T-helper 17 cell (primary cell): ENCODE results near the gene ZNF423. TPM values are rescaled to one million over a fixed set of nuclear protein-coding genes. Genes with fewer than 3 reads are reported as not detected.

Experiments
- ATAC-seq: fragments of 150-1000 bp; cut with Tn5 transposase; 2 replicates; pipeline ENCODE4 v1.10.0; 2021; ENCODE audit warnings: mild to moderate bottlenecking, moderate library complexity
- DNase-seq, 3 donors: peaks; one replicate each; pipeline versions ENCODE4 v3.0.0 to v3.0.0-alpha.2; 2020 to 2021
- H3K9me3 ChIP-seq: one replicate; pipeline ENCODE4 v1.7.0; 2013; ENCODE audit warnings: low read length, mild to moderate bottlenecking; ENCODE audit not compliant: control insufficient read depth, poor library complexity, severe bottlenecking
- H3K27ac Mint-ChIP-seq: one replicate; pipeline ENCODE4 v1.8.0; 2022; ENCODE audit warnings: mild to moderate bottlenecking, moderate library complexity, mixed read lengths
- H3K27me3 Mint-ChIP-seq: one replicate; pipeline ENCODE4 v1.8.0; 2022; ENCODE audit warnings: mixed read lengths
- H3K36me3 Mint-ChIP-seq: one replicate; pipeline ENCODE4 v1.8.0; 2022; ENCODE audit warnings: low read depth, mixed read lengths
- H3K4me1 Mint-ChIP-seq: one replicate; pipeline ENCODE4 v1.8.0; 2022; ENCODE audit warnings: mild to moderate bottlenecking, mixed read lengths
- H3K4me3 Mint-ChIP-seq: one replicate; pipeline ENCODE4 v1.8.0; 2022; ENCODE audit warnings: mild to moderate bottlenecking, moderate library complexity, mixed read lengths
- total RNA-seq, 4 donors: library from RNA in 2 of 4; stranded (reverse) in 2 of 4; gene quantifications; one replicate each; pipeline ENCODE4 v1.2.3 and lab custom pipeline; 2022 to 2026

ZNF423 gene
- total RNA-seq, 2 donors from 2014 or later = not detected

DNA sequence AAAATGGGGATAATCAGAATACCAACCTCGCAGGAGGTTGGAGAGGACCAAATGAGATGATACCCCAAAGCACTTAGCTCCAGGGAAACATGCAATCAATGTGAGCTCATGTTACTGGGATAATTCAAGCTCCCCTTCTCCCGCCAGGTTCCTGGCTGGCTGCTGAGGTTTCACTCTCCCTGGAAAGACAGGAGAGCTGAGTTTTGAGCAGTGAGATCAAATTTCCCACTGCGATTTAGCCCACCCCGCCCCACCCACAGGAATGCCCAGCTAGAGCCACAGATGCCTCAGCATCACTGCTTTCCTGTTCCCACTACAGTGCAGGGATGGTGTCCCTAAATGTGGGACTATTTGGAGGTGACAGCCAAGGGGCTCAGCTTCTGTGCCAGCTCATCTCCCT, 56.7 kb downstream of the ZNF423 start:
- H3K4me1 Mint-ChIP-seq = no peaks in the 10 kb centered on the region
- ATAC-seq = no peak
- no peaks in the 10 kb centered on the region for H3K9me3 ChIP-seq
- no peak overlapping the region for H3K4me3 Mint-ChIP-seq
- H3K36me3 Mint-ChIP-seq = no peaks in the 10 kb centered on the region
- peaks cover 30% of the 10 kb centered on the region for H3K27me3 Mint-ChIP-seq
- no peak for DNase-seq
- H3K27ac Mint-ChIP-seq = no peak overlapping the region

DNA sequence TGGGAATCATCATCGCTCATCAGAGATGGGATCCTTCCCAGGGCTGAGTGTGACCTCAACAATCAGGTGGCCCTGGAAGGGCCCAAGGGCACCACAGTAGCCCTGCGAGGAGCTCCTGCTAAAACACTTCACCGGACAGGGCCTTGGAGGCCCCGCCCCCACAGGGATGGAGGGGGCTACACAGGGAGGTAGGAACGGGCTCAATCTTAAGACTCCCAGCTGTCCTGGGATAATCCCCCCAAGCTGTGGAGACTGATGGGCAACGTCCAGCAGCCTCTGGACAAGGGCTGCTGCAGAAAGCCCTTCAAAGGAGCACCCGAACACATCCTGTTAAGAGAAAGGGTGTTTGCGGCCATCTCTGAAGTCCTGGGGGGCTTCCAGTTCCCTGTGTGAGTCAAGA, 60.4 kb downstream of the ZNF423 start:
- no peaks in the 10 kb centered on the region for H3K9me3 ChIP-seq
- Mint-ChIP-seq H3K4me1 (no peaks in the 10 kb centered on the region), H3K4me3 (no peak overlapping the region), H3K27me3 (peaks cover 16% of the 10 kb centered on the region), H3K36me3 (no peaks in the 10 kb centered on the region), H3K27ac (no peak overlapping the region)
- DNase-seq = no peak
- no peak for ATAC-seq

DNA sequence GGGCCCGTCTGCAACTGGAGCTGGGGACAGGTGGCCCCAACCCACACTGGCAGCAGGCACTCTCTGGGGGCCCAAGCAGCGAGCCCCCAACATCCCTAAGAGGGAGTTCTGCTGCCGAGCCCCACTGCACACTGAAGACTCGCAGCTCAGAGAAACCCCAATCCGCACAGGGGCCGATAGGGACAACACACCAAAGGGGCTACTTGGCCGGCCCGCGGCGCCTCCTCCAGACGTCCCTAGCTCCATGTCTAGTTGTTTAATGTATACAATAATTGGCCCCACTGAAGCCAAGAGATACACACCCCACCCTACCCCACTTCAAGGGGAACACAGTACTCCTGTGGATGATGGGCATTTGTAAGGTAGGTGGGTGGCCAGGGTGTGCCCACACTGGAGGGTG, 62.7 kb downstream of the ZNF423 start:
- Mint-ChIP-seq H3K27me3 (peaks cover 7% of the 10 kb centered on the region), H3K27ac (no peak overlapping the region), H3K4me1 (no peaks in the 10 kb centered on the region), H3K4me3 (no peak overlapping the region), H3K36me3 (no peaks in the 10 kb centered on the region)
- no peak for ATAC-seq
- no peaks in the 10 kb centered on the region for H3K9me3 ChIP-seq
- no peak for DNase-seq

DNA sequence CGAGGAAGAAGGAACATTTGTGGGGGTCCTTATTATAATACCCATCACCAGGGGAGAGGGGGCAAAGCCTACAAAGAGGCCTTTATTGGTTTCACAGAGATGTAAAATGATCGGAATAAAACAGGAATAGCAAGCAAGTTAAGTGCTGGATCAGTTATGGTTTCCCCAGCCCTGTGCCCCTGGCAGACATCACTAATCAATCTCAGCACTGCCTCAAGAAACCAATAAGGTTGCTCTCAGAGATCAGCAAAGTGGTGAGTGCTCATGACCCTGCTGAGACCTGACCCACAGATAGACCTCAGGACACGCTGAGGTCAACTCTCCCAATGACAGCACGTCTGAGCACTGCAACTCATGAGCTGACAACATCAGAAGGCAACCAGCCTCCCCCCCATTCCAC, 66.3 kb downstream of the ZNF423 start:
- H3K9me3 ChIP-seq = no peaks in the 10 kb centered on the region
- Mint-ChIP-seq H3K4me1 (no peaks in the 10 kb centered on the region), H3K4me3 (no peak overlapping the region), H3K27me3 (peaks cover 12% of the 10 kb centered on the region), H3K27ac (no peak overlapping the region), H3K36me3 (no peaks in the 10 kb centered on the region)
- ATAC-seq (no peak), DNase-seq (no peak)

DNA sequence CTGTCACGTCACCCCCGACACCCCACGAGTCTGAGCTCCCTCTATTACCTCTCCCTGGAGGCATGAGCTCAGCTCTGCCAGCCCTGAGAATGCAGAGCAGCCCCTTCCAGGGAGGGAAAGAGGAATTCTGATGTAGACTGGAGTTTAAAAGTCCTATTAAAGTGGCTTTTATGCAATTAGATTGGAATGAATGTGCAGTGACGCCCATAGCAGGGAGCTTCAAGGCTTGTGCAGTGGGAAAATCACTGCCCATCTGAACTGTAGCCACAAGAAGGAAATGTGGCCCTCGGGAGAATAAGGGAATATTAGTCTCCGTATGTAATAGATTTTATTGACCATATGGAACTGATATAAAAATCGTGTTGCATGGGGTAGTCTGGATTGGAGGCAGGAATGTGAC, 66.9 kb downstream of the ZNF423 start:
- Mint-ChIP-seq H3K4me1 (no peaks in the 10 kb centered on the region), H3K36me3 (no peaks in the 10 kb centered on the region), H3K4me3 (no peak overlapping the region), H3K27ac (no peak overlapping the region), H3K27me3 (peaks cover 6% of the 10 kb centered on the region)
- ATAC-seq (no peak), DNase-seq (no peak)
- H3K9me3 ChIP-seq = no peaks in the 10 kb centered on the region

DNA sequence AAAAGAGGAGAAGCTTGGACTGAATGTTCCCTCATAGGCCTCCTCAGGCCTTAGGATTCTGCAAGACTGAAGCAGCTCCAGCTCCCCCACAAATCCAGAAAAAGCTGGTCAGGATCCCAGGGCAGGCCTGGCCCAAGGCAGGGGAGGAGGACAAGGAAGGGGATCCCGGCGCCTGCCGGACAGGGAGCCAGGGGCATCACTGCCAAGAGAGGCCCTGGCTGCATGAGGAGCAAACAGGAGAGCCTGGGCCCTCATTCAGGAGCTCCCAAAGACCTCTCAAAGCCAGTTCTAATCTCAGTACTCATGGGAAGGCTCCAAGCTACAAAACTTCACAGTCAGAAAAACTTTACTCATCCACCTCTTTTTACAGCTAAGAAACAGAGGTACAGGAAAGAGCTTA, 67.3 kb downstream of the ZNF423 start:
- no peak for ATAC-seq
- peaks cover 6% of the 10 kb centered on the region for H3K27me3 Mint-ChIP-seq
- no peaks in the 10 kb centered on the region for H3K4me1 Mint-ChIP-seq
- H3K9me3 ChIP-seq = no peaks in the 10 kb centered on the region
- no peak overlapping the region for H3K4me3 Mint-ChIP-seq
- no peak for DNase-seq
- no peak overlapping the region for H3K27ac Mint-ChIP-seq
- H3K36me3 Mint-ChIP-seq = no peaks in the 10 kb centered on the region

DNA sequence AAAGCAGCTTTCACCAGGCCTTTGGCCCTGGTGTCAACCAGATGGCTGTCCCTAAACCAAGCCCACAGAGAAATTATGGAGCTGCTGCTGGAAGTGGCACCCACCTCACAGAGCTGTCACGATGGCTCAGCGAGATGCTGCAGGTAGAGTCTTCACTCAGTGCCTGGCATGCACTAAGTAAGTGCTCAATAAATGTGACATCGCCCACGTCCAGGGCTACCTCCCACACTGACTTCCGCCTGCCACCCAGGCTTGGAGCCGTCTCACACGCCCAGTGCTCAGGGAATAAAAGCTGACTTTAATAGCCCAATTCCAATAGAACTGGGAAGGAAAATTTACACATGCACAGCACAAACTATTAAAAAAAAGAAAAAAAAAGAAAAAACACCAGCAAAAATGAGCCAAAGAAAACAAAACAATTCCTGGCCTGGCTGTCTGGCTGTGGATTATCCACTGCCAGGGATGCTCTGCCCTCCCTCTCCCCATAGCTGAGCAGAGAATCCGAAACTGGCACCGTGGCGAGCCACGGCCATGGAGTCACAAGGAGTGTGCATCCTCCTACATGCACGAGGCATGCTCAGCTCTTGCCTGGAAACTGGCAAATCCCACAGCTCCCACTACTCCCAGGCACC, 68.9 kb downstream of the ZNF423 start:
- Mint-ChIP-seq H3K4me1 (no peaks in the 10 kb centered on the region), H3K4me3 (no peak overlapping the region), H3K27ac (no peak overlapping the region), H3K27me3 (peaks cover 6% of the 10 kb centered on the region), H3K36me3 (no peaks in the 10 kb centered on the region)
- ATAC-seq (no peak), DNase-seq (no peak)
- H3K9me3 ChIP-seq = no peaks in the 10 kb centered on the region

DNA sequence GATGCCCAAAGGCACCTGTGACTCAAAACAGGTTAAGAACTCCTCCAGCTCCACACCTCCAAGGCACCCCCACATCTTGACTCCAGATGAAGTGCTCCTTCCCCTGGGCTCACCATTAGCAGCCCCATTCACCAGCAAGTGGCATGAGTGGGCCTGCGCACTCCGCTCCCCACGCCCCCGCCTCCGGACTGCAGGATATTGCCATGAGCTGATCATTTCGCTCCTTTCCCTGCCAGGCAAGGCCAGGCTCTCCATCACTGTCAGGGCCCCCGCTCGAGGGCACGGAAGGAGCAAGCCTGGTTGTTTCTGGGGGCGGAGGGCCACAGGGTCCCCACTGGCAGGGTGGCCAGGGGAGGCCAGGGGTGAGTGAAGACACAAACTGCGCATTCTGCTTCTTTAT, 69.9 kb downstream of the ZNF423 start:
- no peak overlapping the region for H3K27ac Mint-ChIP-seq
- no peaks in the 10 kb centered on the region for H3K4me1 Mint-ChIP-seq
- DNase-seq = no peak
- H3K27me3 Mint-ChIP-seq = peaks cover 10% of the 10 kb centered on the region
- no peak for ATAC-seq
- H3K36me3 Mint-ChIP-seq = no peaks in the 10 kb centered on the region
- no peak overlapping the region for H3K4me3 Mint-ChIP-seq
- H3K9me3 ChIP-seq = no peaks in the 10 kb centered on the region

DNA sequence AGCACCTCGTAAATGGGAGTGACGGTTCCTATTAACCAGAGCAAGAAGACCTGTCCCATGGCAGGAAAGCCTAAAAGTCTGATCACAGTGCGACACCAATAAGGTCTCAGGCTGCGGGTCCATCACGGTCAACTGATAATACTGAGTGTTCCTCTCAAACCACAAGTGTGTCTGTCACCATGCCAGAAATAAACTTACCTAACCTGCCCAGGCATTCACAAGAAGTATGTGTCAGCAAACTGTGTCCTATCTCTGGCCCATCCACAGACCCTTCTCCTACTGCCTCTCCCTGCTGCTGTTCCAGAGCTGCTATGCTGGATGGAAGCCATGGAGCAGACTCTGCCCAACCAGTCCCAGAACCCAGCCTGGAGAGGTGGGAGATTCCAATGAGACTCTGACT, 73.5 kb downstream of the ZNF423 start:
- Mint-ChIP-seq H3K27me3 (peaks cover 12% of the 10 kb centered on the region), H3K36me3 (no peaks in the 10 kb centered on the region), H3K4me1 (no peaks in the 10 kb centered on the region), H3K4me3 (no peak overlapping the region), H3K27ac (no peak overlapping the region)
- ATAC-seq (no peak), DNase-seq (no peak)
- H3K9me3 ChIP-seq = no peaks in the 10 kb centered on the region

DNA sequence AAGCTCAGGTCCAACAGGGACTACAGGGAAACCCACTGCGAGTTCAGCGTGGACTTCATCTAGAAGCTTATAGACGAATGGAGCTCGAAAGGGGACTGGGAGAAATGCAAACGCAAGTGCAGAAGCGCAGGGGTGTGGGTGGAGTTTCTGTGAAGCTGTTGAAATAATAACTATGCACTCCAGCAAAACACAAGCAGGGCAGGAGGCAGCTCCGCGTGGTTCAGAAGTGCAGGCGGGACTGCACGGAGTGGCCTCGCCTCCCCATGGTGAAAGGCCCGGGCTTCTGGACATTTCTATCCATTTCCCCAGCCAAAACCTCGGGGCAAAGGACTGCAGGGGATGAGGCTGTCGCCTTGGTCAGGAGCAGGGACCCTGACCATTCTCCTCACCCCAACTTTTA, 74.5 kb downstream of the ZNF423 start:
- H3K9me3 ChIP-seq = no peaks in the 10 kb centered on the region
- Mint-ChIP-seq H3K4me3 (no peak overlapping the region), H3K36me3 (no peaks in the 10 kb centered on the region), H3K27me3 (peaks cover 8% of the 10 kb centered on the region), H3K27ac (no peak overlapping the region), H3K4me1 (no peaks in the 10 kb centered on the region)
- no peak for DNase-seq
- ATAC-seq = no peak

DNA sequence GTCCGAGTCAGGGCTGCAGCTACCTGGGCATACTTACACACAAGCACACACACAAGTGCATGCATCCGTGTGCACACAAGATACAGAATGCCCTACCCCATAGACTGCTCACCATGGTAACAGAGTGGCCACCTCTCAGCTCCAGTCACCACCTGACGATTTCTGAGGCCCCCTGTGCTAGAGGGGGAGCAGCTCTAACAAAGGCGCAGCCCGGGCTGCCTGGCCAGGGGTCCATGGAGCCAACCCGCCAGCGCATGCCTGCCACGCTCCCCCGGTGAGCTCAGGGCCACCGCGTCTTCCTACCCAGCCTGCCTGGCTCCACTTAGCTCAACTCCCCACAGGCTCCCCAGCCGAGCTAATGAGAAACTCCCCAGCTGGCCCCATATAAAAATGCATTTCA, 75.5 kb downstream of the ZNF423 start:
- peaks cover 10% of the 10 kb centered on the region for H3K27me3 Mint-ChIP-seq
- no peaks in the 10 kb centered on the region for H3K4me1 Mint-ChIP-seq
- no peak overlapping the region for H3K4me3 Mint-ChIP-seq
- no peaks in the 10 kb centered on the region for H3K9me3 ChIP-seq
- no peaks in the 10 kb centered on the region for H3K36me3 Mint-ChIP-seq
- no peak overlapping the region for H3K27ac Mint-ChIP-seq
- ATAC-seq = no peak
- no peak for DNase-seq

DNA sequence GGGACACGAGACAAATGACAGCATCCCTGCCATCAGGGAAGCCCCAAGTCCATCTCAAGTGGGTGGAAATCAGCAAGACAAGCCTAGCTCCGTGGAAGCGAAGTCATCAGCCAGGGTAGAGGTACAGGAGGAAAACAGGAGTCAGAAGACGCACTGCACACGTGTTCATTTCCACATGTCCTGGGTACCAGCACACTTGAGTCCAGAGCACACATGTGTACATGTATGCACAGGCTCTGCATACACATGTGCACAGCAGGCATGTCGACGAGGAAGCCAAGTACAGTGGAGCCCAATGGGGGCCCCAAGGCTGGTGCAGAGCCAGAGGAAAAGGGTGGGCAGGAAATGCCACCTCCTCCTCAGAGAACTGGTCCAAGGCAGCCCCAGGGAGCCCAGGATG, 75.9 kb downstream of the ZNF423 start:
- no peak for ATAC-seq
- Mint-ChIP-seq H3K27me3 (peaks cover 13% of the 10 kb centered on the region), H3K4me3 (no peak overlapping the region)

DNA sequence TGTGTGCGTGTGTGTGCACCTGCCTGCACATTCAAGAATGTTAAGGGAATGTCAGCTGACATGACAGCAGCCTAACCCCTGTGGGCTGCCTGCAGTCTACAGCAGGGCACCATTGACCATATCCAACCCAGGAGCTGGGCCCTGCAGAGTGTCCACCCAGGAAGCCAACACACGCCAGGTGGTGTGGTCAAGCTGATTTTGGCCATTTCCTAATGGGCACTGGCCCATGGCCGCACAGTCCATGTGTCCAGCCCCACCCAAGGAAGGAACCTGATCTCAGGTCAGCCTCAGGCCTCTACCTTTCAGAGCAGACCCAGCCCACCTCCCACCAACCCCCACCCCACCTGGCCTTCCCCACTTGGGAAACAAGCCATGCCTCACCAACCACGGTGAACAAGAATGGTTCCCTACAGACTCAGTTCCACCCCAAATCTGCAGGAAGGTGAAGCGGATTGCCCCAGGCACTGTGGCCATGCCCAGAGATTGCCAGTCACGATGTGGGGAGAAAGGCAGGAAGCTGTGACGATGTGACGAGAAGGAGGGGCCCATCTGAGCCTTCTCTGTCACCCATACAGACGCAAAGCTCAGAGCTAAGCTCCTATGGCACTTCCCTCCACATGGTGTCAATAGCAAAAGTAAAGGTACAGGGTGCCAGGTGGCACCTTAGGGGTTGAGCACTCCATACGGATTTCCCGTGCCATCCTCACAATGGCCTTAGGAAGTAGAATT, 77.5 kb downstream of the ZNF423 start:
- no peak overlapping the region for H3K27ac Mint-ChIP-seq
- H3K4me1 Mint-ChIP-seq = no peaks in the 10 kb centered on the region
- DNase-seq (no peak), ATAC-seq (no peak)
- peaks cover 13% of the 10 kb centered on the region for H3K27me3 Mint-ChIP-seq
- H3K9me3 ChIP-seq = no peaks in the 10 kb centered on the region
- no peaks in the 10 kb centered on the region for H3K36me3 Mint-ChIP-seq
- no peak overlapping the region for H3K4me3 Mint-ChIP-seq

More for the DNA sequence above, 75.9 kb downstream of the ZNF423 start:
- Mint-ChIP-seq H3K36me3 (no peaks in the 10 kb centered on the region), H3K4me1 (no peaks in the 10 kb centered on the region), H3K27ac (no peak overlapping the region)
- DNase-seq = no peak
- H3K9me3 ChIP-seq = no peaks in the 10 kb centered on the region

DNA sequence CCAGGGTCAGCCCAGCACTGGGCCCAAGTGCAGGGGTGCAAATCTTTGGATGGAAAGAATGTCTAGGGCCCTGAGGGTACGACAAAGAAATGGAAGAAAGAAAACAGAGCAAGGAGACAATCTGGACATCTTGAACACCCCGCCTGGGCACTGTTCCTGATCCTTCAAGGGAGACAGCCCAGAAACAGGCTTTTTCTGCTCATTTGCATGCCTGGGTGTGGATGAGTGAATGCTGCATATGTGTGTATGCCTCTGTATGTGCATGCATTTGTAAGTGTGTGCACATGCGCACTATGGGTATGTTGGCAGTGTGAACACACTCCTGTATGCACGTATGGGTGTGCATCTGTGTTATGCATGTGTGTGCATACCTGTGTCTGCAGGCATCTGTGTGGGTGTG, 79.2 kb downstream of the ZNF423 start:
- H3K4me3 Mint-ChIP-seq = no peak overlapping the region
- ATAC-seq = no peak
- no peak overlapping the region for H3K27ac Mint-ChIP-seq
- H3K4me1 Mint-ChIP-seq = no peaks in the 10 kb centered on the region
- H3K27me3 Mint-ChIP-seq = peaks cover 13% of the 10 kb centered on the region
- no peak for DNase-seq
- no peaks in the 10 kb centered on the region for H3K9me3 ChIP-seq
- no peaks in the 10 kb centered on the region for H3K36me3 Mint-ChIP-seq
